Hematopoietic multipotent progenitor cell treated with erythropoietin and hydrocortisone succinate and interleukin-3 and kit ligand, for 6 days (in vitro differentiated cells): ENCODE results near the gene UBL5.
"Not testable (repeated sequence)": the region's sequence is repeated elsewhere in the genome, so short reads cannot be mapped to it uniquely, and the experiment has no call there.

ENCODE experiments used
- DNase-seq: peaks from one replicate; pipeline ENCODE4 v3.0.0-alpha.2; 2015

Gene UBL5

GRCh38 chr19:9827289-9828238, at the start of gene UBL5:
Gene UBL5 (plus strand): TSS chr19:9827918. CDS start chr19:9828338, 420 bp downstream.
- DNase-seq: peak; percentile 98

- no peak for DNase-seq
Measured at GRCh38 chr19:9782338-9782737, 45.4 kb upstream of the UBL5 start.

GRCh38 chr19:9784163-9784496, 43.6 kb upstream of the UBL5 start:
- DNase-seq: not testable (repeated sequence)

- peak; percentile 99 for DNase-seq
Measured at GRCh38 chr19:9785367-9786331, 42.1 kb upstream of the UBL5 start.

- DNase-seq: no peak
Measured at GRCh38 chr19:9786342-9786741, 41.4 kb upstream of the UBL5 start.

GRCh38 chr19:9786819-9787218, 40.9 kb upstream of the UBL5 start:
- no peak for DNase-seq

- DNase-seq: not testable (repeated sequence)
Measured at GRCh38 chr19:9788604-9789003, 39.1 kb upstream of the UBL5 start.

- no peak for DNase-seq
Measured at GRCh38 chr19:9789066-9789465, 38.7 kb upstream of the UBL5 start.

- not testable (repeated sequence) for DNase-seq
Measured at GRCh38 chr19:9789579-9789978, 38.1 kb upstream of the UBL5 start.

- not testable (repeated sequence) for DNase-seq
Measured at GRCh38 chr19:9791073-9791367, 36.7 kb upstream of the UBL5 start.

- peak; percentile 99 for DNase-seq
Measured at GRCh38 chr19:9791552-9792205, 36.0 kb upstream of the UBL5 start.

- DNase-seq: peak; percentile 98
Measured at GRCh38 chr19:9792206-9793070, 35.3 kb upstream of the UBL5 start.

GRCh38 chr19:9793071-9793591, 34.6 kb upstream of the UBL5 start:
- DNase-seq: peak; percentile 82

GRCh38 chr19:9796113-9796773, 31.5 kb upstream of the UBL5 start:
- DNase-seq: peak; percentile 97

GRCh38 chr19:9797871-9798270, 29.8 kb upstream of the UBL5 start:
- no peak for DNase-seq

GRCh38 chr19:9799162-9799561, 28.6 kb upstream of the UBL5 start:
- DNase-seq: no peak

GRCh38 chr19:9801976-9802375, 25.7 kb upstream of the UBL5 start:
- DNase-seq: no peak

GRCh38 chr19:9806803-9807202, 20.9 kb upstream of the UBL5 start:
- DNase-seq: no peak

GRCh38 chr19:9808855-9809824, 18.6 kb upstream of the UBL5 start:
- DNase-seq: no peak

GRCh38 chr19:9811139-9811538, 16.6 kb upstream of the UBL5 start:
- no peak for DNase-seq
